Stimulated activated CD8-positive, alpha-beta memory T cell treated with anti-CD3 and anti-CD28 coated beads, Interleukin-7, amount 100 ng/mL, for 48 hours (primary cell): ENCODE data around the gene CALCOCO1.
"Not testable (repeated sequence)": the region's sequence is repeated elsewhere in the genome, so short reads cannot be mapped to it uniquely, and the experiment has no call there.

Experiments
- DNase-seq, 2 donors: peaks; one replicate each; pipeline ENCODE4 v3.0.0-alpha.2; 2020; ENCODE audit warnings: low read depth in 1 of 2; ENCODE audit errors: extremely low read depth in 1 of 2

The CALCOCO1 gene

GRCh38 chr12:53733807-53734200 is 6.6 kb upstream of the CALCOCO1 start:
- DNase-seq: no peak

GRCh38 chr12:53733051-53733806 is 6.0 kb upstream of the CALCOCO1 start:
- DNase-seq: no peak

GRCh38 chr12:53729644-53730043 is 2.4 kb upstream of the CALCOCO1 start:
- DNase-seq: no peak

- DNase-seq: no peak
Measured at GRCh38 chr12:53728206-53728605, 954 bp upstream of the CALCOCO1 start.

- no peak for DNase-seq
Measured at GRCh38 chr12:53726946-53727309, 324 bp downstream of the CALCOCO1 start.

GRCh38 chr12:53726341-53726740 is 911 bp downstream of the CALCOCO1 start:
- DNase-seq: no peak

GRCh38 chr12:53725824-53726223 is 1.4 kb downstream of the CALCOCO1 start:
- no peak for DNase-seq

GRCh38 chr12:53722450-53723041 is 4.7 kb downstream of the CALCOCO1 start:
- no peak for DNase-seq

GRCh38 chr12:53720946-53721345 is 6.3 kb downstream of the CALCOCO1 start:
- no peak for DNase-seq

- no peak for DNase-seq
Measured at GRCh38 chr12:53719649-53720048, 7.6 kb downstream of the CALCOCO1 start.

- not testable (repeated sequence) for DNase-seq
Measured at GRCh38 chr12:53718567-53718966, 8.7 kb downstream of the CALCOCO1 start.

GRCh38 chr12:53717319-53717718 is 9.9 kb downstream of the CALCOCO1 start:
- no peak for DNase-seq

- no peak for DNase-seq
Measured at GRCh38 chr12:53714004-53714403, 13.2 kb downstream of the CALCOCO1 start.

- DNase-seq: no peak
Measured at GRCh38 chr12:53713516-53713915, 13.7 kb downstream of the CALCOCO1 start.

- DNase-seq: no peak
Measured at GRCh38 chr12:53712059-53712643, 15.1 kb downstream of the CALCOCO1 start.

- DNase-seq: no peak
Measured at GRCh38 chr12:53710091-53710490, 17.2 kb downstream of the CALCOCO1 start.

- DNase-seq: no peak
Measured at GRCh38 chr12:53709671-53710070, 17.6 kb downstream of the CALCOCO1 start.

GRCh38 chr12:53706080-53706479 is 21.2 kb downstream of the CALCOCO1 start:
- no peak for DNase-seq

GRCh38 chr12:53703756-53704155 is 23.5 kb downstream of the CALCOCO1 start:
- DNase-seq: no peak

GRCh38 chr12:53701518-53702264 is 25.6 kb downstream of the CALCOCO1 start:
- DNase-seq: peak in 1 of 2 donors; percentile 59

GRCh38 chr12:53700567-53700966 is 26.7 kb downstream of the CALCOCO1 start:
- DNase-seq: no peak

- DNase-seq: no peak
Measured at GRCh38 chr12:53699678-53700025, 27.6 kb downstream of the CALCOCO1 start.
